B cell (primary cell): Measurements from ENCODE around the gene CHRD. TPM values are rescaled to one million over a fixed set of nuclear protein-coding genes. Genes with fewer than 3 reads are reported as not detected.
A peak's percentile ranks its signal among the peaks of the same experiment; 100 is the strongest.

Source experiments
- ATAC-seq: fragments of 200-7000 bp; cut with Tn5 transposase; one replicate; pipeline ENCODE4 v1.10.0; 2021; ENCODE audit warnings: low read depth, mild to moderate bottlenecking, moderate number of reproducible peaks, moderate library complexity
- CTCF ChIA-PET: fragments of 350-600 bp; sonication (Branson Sonifier 250); formaldehyde crosslinking; loops from one replicate; lab custom pipeline; 2021; ENCODE audit warnings: antibody characterized with exemption, inconsistent platforms; lab: Charles Lee
- POLR2A ChIA-PET: fragments of 350-600 bp; sonication (Branson Sonifier 250); formaldehyde crosslinking; loops from one replicate; lab custom pipeline; 2021; ENCODE audit warnings: antibody characterized with exemption; lab: Charles Lee
- DNase-seq: peaks from one replicate; pipeline ENCODE4 v3.0.0; 2013
- H2AFZ ChIP-seq: 2 replicates; pipeline ENCODE4 v1.6.1; 2012; ENCODE audit warnings: mild to moderate bottlenecking, low read depth, low read length; ENCODE audit not compliant: insufficient read depth, poor library complexity, severe bottlenecking
- H3K27ac ChIP-seq, 2 donors: 1 replicate in 1 of 2; 2 replicates in 1 of 2; pipeline ENCODE4 v1.5.1; 2012 to 2013; ENCODE audit warnings: low read length in 2 of 2, mild to moderate bottlenecking in 2 of 2, moderate library complexity in 1 of 2
- H3K27me3 ChIP-seq, 4 experiments: fragments of 200-600 bp in 1 of 4; sonication (generic) in 1 of 4; replicated peaks in 1 of 4; 1 replicate in 2 of 4; 2 replicates in 2 of 4; pipeline versions ENCODE4 v1.6.1 to v1.7.0; 2013 to 2016; ENCODE audit warnings: low read length in 3 of 4, mild to moderate bottlenecking in 2 of 4, mixed read lengths in 1 of 4, moderate library complexity in 1 of 4; ENCODE audit not compliant: insufficient read depth in 4 of 4, control insufficient read depth in 3 of 4; ENCODE audit errors: control extremely low read depth in 1 of 4
- H3K36me3 ChIP-seq, 2 experiments: replicated peaks in 1 of 2; 1 replicate in 1 of 2; 2 replicates in 1 of 2; pipeline versions ENCODE4 v1.6.1 to v1.7.1; 2013; ENCODE audit warnings: low read length in 1 of 2; ENCODE audit not compliant: insufficient read depth in 2 of 2, control insufficient read depth in 1 of 2; ENCODE audit errors: control extremely low read depth in 1 of 2, extremely low read depth in 1 of 2
- H3K4me1 ChIP-seq, 2 donors: fragments of 200-600 bp in 1 of 2; sonication (generic) in 1 of 2; 1 replicate in 1 of 2; 2 replicates in 1 of 2; pipeline versions ENCODE4 v1.5.1 to v1.6.1; 2013 to 2017; ENCODE audit warnings: low read length in 2 of 2; ENCODE audit not compliant: control insufficient read depth in 2 of 2, insufficient read depth in 2 of 2
- H3K4me2 ChIP-seq: replicated peaks from 2 replicates; pipeline ENCODE3; 2012; ENCODE audit warnings: mild to moderate bottlenecking, low read depth, low read length; ENCODE audit not compliant: poor library complexity, severe bottlenecking
- H3K4me3 ChIP-seq, 5 experiments: fragments of 200-600 bp in 1 of 5; sonication (generic) in 1 of 5; 1 replicate in 3 of 5; 2 replicates in 2 of 5; pipeline versions ENCODE4 v1.5.1 to v1.7.0; 2011 to 2016; ENCODE audit warnings: low read length in 4 of 5, mild to moderate bottlenecking in 4 of 5, low read depth in 2 of 5, control low read depth in 1 of 5, moderate library complexity in 1 of 5; ENCODE audit not compliant: insufficient read depth in 1 of 5; ENCODE audit errors: control extremely low read depth in 1 of 5, extremely low read depth in 1 of 5
- H3K79me2 ChIP-seq: fragments of 200-600 bp; sonication (generic); one replicate; pipeline ENCODE4 v1.6.0; 2016; ENCODE audit warnings: low read length; ENCODE audit not compliant: control insufficient read depth, insufficient read depth
- H3K9ac ChIP-seq: fragments of 200-600 bp; sonication (generic); 2 replicates; pipeline ENCODE4 v1.6.1; 2017; ENCODE audit warnings: mild to moderate bottlenecking, low read length, moderate library complexity
- H3K9me3 ChIP-seq, 3 donors: one replicate each; pipeline versions ENCODE4 v1.6.1 to v1.7.1; 2013; ENCODE audit warnings: low read length in 2 of 3; ENCODE audit not compliant: control insufficient read depth in 2 of 3, insufficient read depth in 1 of 3; ENCODE audit errors: control extremely low read depth in 1 of 3
- H4K20me1 ChIP-seq: 2 replicates; pipeline ENCODE4 v1.6.0; 2012; ENCODE audit warnings: mild to moderate bottlenecking, low read length; ENCODE audit not compliant: insufficient read depth, control insufficient read depth, poor library complexity, severe bottlenecking
- H3K27ac Mint-ChIP-seq: one replicate; pipeline ENCODE4 v1.8.0; 2021; ENCODE audit warnings: mixed read lengths
- H3K27me3 Mint-ChIP-seq: one replicate; pipeline ENCODE4 v1.8.0; 2021; ENCODE audit warnings: mixed read lengths
- H3K4me1 Mint-ChIP-seq: one replicate; pipeline ENCODE4 v1.8.0; 2021; ENCODE audit warnings: mixed read lengths
- H3K4me3 Mint-ChIP-seq: one replicate; pipeline ENCODE4 v1.8.0; 2021; ENCODE audit warnings: mixed read lengths
- H3K9me3 Mint-ChIP-seq: one replicate; pipeline ENCODE4 v1.8.0; 2022; ENCODE audit warnings: mixed read lengths; ENCODE audit not compliant: insufficient read depth
- EZH2 ChIP-seq: IDR thresholded peaks from 2 replicates; pipeline ENCODE4 v1.6.1; 2012; ENCODE audit warnings: borderline replicate concordance, low read depth, mild to moderate bottlenecking, moderate library complexity, low read length; ENCODE audit not compliant: insufficient read depth, poor library complexity, severe bottlenecking
- WGBS: methylation state at CpG from one replicate; pipeline ENCODE4 v1.1.5; 2013; ENCODE audit warnings: missing lambda C conversion rate; ENCODE audit not compliant: insufficient coverage; 5-methylcytosine and 5-hydroxymethylcytosine counted together
- intact Hi-C: fragments of 100-400 bp; cut with micrococcal nuclease; formaldehyde crosslinking; loops from one replicate; pipeline ENCODE4 v1.10.0; 2022
- polyA plus RNA-seq: library from polyadenylated mRNA; depleted of rRNA; stranded (reverse); fragments of >200 nt; gene quantifications from 2 replicates; pipeline ENCODE4 v1.2.3, GENCODE V29; 2012
- total RNA-seq, 2 donors: library from RNA; stranded (reverse); fragments of 120-200 nt in 1 of 2; gene quantifications; 1 replicate in 1 of 2; 2 replicates in 1 of 2; pipeline versions ENCODE4 v1.2.3 to v1.2.4, GENCODE V29; 2013 to 2022
- TF ChIP-seq, protein P1 (sequence below): fragments of 200-600 bp; IDR thresholded peaks from one replicate; pipeline ENCODE4 v1.8.0; 2022; ENCODE audit warnings: antibody characterized with exemption, mild to moderate bottlenecking

CHRD gene
- total and polyA plus RNA-seq, 2 donors (not counting 1 experiment from before 2014, with no cell fraction given): not detected

DNA sequence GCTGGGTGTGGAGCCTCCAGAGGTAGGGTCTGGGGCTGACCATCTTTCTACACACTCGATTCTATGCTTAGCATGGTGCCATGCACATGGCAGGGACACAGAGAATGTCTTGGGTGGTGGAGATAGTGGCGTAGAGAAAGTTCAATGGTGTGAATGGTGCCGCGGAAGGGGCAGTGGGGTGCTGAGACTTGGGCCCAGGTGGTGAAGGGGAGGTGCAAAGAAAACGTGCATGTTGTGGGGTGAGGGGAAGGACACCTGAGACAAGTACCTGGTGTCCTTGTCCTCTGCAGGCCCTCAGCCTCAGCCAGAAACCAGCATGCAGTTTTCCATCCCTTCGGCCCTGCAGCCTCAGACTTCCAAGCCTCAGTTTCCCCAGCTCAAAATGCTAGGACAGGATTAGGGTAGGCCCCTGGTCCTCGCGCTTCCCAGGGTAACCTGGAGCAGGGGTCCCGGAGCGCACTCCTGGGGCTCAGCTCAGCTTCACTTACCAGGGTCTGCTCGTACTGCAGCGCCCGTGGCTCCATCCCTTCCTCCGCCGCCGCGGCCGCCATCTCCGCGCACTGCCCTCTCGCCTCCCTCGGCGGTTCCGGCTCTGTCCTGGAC, 18.8 kb upstream of the CHRD start:
- H2AFZ ChIP-seq: peak overlapping the region; percentile 96
- H3K27ac Mint-ChIP-seq: peak overlapping the region; percentile 80
- ATAC-seq: no peak

More for the DNA sequence above, 18.8 kb upstream of the CHRD start:
- Mint-ChIP-seq H3K9me3 (no peaks in the 10 kb centered on the region), H3K4me3 (peak overlapping the region; percentile 83), H3K27me3 (no peaks in the 10 kb centered on the region), H3K4me1 (peaks cover 20% of the 10 kb centered on the region)
- Histone ChIP-seq H3K9me3 (no peaks in the 10 kb centered on the region), H3K9ac (peak overlapping the region; percentile 85), H3K4me1 (peaks cover 9 to 17% of the 10 kb centered on the region in 2 donors), H3K36me3 (no peaks in the 10 kb centered on the region), H4K20me1 (no peaks in the 10 kb centered on the region), H3K4me3 (peak overlapping the region; percentile 23 to 94 (median 76)), H3K27ac (no peak overlapping the region), H3K79me2 (peaks cover 9% of the 10 kb centered on the region), H3K27me3 (no peaks in the 10 kb centered on the region), H3K4me2 (peak overlapping the region; percentile 97)
- intact Hi-C loops: loop anchor here (5.0 kb wide), 2 partner anchors 351 to 1576 kb away; partner anchors contain the start of genes MAGEF1 and TRA2B
- WGBS: 13% methylated on average over 24 of the region's 24 CpGs
- TF ChIP-seq, protein P1, sequence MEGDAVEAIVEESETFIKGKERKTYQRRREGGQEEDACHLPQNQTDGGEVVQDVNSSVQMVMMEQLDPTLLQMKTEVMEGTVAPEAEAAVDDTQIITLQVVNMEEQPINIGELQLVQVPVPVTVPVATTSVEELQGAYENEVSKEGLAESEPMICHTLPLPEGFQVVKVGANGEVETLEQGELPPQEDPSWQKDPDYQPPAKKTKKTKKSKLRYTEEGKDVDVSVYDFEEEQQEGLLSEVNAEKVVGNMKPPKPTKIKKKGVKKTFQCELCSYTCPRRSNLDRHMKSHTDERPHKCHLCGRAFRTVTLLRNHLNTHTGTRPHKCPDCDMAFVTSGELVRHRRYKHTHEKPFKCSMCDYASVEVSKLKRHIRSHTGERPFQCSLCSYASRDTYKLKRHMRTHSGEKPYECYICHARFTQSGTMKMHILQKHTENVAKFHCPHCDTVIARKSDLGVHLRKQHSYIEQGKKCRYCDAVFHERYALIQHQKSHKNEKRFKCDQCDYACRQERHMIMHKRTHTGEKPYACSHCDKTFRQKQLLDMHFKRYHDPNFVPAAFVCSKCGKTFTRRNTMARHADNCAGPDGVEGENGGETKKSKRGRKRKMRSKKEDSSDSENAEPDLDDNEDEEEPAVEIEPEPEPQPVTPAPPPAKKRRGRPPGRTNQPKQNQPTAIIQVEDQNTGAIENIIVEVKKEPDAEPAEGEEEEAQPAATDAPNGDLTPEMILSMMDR: no peak
- no peak for TF ChIP-seq EZH2
- ChIA-PET CTCF (interaction anchor here (0.6 to 3.0 kb wide), 3 partner anchors 10 to 182 kb away, joined by 4 to 13 read pairs (median 6); no protein-coding TSS in a partner anchor), POLR2A (interaction anchor here (0.9 kb wide), 1 partner anchor 405 kb away, joined by 3 read pairs; no protein-coding TSS in a partner anchor)
- DNase-seq: peak; percentile 31
